Measurements from ENCODE around the gene PLD4.

Gene PLD4

DNA sequence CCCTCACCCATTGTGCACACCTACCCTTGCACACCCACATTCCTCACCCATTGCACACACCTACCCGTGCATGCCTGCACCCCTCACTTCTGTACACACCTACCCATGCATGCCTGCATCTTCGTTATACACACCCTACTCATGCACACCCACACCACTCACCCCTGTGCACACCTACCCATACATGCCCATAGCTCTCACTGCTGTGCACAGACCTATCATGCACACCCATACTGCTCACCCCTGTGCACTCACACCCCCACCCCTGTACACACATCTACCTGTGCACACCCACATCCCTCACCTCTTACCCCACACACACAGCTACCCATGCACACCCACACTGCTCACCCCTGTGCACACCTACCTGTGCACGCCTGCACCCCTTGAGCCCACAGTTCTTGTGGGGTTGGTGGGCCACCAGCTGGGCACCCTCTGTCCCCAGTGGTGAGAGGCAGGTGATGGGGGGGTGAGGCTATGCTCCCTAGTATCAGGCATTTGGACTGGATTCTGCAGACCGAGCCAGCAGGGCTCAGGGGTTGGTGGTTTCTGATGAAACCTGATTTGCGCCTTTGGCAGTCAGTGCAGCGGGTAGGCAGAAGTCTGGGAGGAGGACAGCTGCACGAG is 44.0 kb upstream of the PLD4 start:
- Histone ChIP-seq H3K4me3 (ENCODE audit: low read depth in 1 of 2, low read length in 2 of 2) (no peak overlapping the region), H3K4me1 (ENCODE audit: insufficient read depth, low read length) (no peaks in the 10 kb centered on the region), H3K36me3 (ENCODE audit: insufficient read depth, low read length) (no peaks in the 10 kb centered on the region), H3K79me2 (ENCODE audit: insufficient read depth, low read length) (no peaks in the 10 kb centered on the region), H3K9ac (ENCODE audit: low read depth, low read length) (no peak overlapping the region), H4K20me1 (ENCODE audit: insufficient read depth, low read length) (peaks cover 4% of the 10 kb centered on the region), H3K9me3 (ENCODE audit: insufficient read depth, low read length, severe bottlenecking) (no peaks in the 10 kb centered on the region), H2AFZ (ENCODE audit: low read depth, low read length) (no peak overlapping the region), H3K27ac (ENCODE audit: low read length) (no peak overlapping the region), H3K27me3 (ENCODE audit: insufficient read depth, low read length, poor library complexity) (no peaks in the 10 kb centered on the region), H3K4me2 (ENCODE audit: insufficient read depth, low read length) (no peak overlapping the region)
- no peak for DNase-seq
- no peak for ATAC-seq (ENCODE audit: insufficient read depth, low read depth)
- TF ChIP-seq EZH2 (IDR thresholded peaks at IDR 0.05; ENCODE audit: borderline replicate concordance, low read depth, low read length, severe bottlenecking), result no peak
- TF ChIP-seq, protein P1, sequence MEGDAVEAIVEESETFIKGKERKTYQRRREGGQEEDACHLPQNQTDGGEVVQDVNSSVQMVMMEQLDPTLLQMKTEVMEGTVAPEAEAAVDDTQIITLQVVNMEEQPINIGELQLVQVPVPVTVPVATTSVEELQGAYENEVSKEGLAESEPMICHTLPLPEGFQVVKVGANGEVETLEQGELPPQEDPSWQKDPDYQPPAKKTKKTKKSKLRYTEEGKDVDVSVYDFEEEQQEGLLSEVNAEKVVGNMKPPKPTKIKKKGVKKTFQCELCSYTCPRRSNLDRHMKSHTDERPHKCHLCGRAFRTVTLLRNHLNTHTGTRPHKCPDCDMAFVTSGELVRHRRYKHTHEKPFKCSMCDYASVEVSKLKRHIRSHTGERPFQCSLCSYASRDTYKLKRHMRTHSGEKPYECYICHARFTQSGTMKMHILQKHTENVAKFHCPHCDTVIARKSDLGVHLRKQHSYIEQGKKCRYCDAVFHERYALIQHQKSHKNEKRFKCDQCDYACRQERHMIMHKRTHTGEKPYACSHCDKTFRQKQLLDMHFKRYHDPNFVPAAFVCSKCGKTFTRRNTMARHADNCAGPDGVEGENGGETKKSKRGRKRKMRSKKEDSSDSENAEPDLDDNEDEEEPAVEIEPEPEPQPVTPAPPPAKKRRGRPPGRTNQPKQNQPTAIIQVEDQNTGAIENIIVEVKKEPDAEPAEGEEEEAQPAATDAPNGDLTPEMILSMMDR (IDR thresholded peaks at IDR 0.05; ENCODE audit: borderline replicate concordance, extremely low read depth, low read length, poor library complexity, severe bottlenecking), result no peak

DNA sequence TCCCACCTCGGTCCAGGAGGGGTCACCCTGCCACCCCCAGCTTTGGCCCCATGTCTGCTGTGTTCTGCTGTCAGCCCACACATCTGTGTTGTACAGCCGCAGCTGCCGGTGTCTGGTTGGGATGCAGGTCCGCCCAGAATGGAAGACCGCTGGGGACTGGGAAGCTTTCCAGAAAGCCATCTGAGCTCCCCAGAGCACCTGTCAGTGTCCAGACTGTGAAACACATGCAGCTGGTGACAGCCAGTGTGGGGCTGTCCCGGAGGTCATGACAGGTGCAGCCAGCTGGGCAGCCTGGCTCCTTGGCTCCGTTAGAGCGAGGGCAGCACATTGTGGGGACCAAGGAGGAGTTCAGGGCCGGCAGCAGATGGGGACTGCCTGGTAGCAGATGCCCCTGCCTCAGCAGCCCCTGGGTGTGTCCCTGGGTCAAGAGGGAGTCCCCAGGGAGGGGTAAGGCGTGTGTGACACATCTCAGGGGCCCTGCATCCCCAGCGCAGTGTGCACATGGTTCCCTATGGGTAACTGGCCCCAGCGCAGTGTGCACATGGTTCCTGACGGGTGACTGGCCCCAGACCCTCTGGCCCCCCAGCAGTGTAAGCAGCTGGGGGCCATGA is 43.2 kb upstream of the PLD4 start:
- Histone ChIP-seq H3K9ac (ENCODE audit: low read depth, low read length) (no peak overlapping the region), H4K20me1 (ENCODE audit: insufficient read depth, low read length) (peaks cover 4% of the 10 kb centered on the region), H3K27me3 (ENCODE audit: insufficient read depth, low read length, poor library complexity) (no peaks in the 10 kb centered on the region), H2AFZ (ENCODE audit: low read depth, low read length) (no peak overlapping the region), H3K79me2 (ENCODE audit: insufficient read depth, low read length) (no peaks in the 10 kb centered on the region), H3K36me3 (ENCODE audit: insufficient read depth, low read length) (no peaks in the 10 kb centered on the region), H3K4me2 (ENCODE audit: insufficient read depth, low read length) (no peak overlapping the region), H3K27ac (ENCODE audit: low read length) (no peak overlapping the region), H3K4me1 (ENCODE audit: insufficient read depth, low read length) (no peaks in the 10 kb centered on the region), H3K4me3 (ENCODE audit: low read depth in 1 of 2, low read length in 2 of 2) (no peak overlapping the region), H3K9me3 (ENCODE audit: insufficient read depth, low read length, severe bottlenecking) (no peaks in the 10 kb centered on the region)
- DNase-seq, result no peak
- TF ChIP-seq, protein P1 (IDR thresholded peaks at IDR 0.05; ENCODE audit: borderline replicate concordance, extremely low read depth, low read length, poor library complexity, severe bottlenecking), result no peak
- no peak for TF ChIP-seq EZH2 (IDR thresholded peaks at IDR 0.05; ENCODE audit: borderline replicate concordance, low read depth, low read length, severe bottlenecking)
- no peak for ATAC-seq (ENCODE audit: insufficient read depth, low read depth)

DNA sequence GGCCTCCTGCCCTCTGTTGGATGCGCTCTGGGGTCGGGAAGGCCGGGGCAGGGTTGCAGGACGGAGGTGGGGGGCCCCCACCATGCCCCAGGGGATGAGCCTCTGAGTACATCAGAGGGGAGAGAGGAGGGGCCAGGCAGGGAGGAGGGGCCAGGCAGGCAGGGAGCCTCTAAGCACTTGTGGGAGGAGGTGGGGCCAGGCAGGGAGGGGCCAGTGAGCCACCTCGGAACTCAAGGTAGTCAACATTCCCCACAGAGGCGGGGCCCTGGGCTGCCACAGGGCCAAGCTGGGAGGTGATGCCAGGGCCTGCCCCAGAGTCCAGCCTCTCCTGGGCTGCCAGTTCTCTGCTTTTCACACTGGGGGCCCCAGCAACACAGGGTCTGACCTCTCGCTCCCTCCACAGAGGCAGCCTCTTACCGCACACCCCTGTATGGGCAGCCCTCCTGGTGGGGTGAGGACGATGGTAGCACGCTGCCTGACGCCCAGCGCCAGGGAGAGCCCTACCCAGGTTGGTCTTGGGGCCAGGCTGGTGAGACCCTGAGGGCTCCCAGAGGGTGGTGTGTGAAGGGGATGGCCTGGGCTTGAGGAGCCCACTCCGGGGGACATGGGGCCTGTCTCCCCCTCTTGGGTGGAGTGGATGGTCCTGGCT is 42.2 kb upstream of the PLD4 start:
- DNase-seq (peak; percentile 41), ATAC-seq (ENCODE audit: insufficient read depth, low read depth) (peak; percentile 75)
- no peak for TF ChIP-seq EZH2 (IDR thresholded peaks at IDR 0.05; ENCODE audit: borderline replicate concordance, low read depth, low read length, severe bottlenecking)
- TF ChIP-seq, protein P1 (IDR thresholded peaks at IDR 0.05; ENCODE audit: borderline replicate concordance, extremely low read depth, low read length, poor library complexity, severe bottlenecking), result no peak
- Histone ChIP-seq H3K4me1 (ENCODE audit: insufficient read depth, low read length) (no peaks in the 10 kb centered on the region), H3K4me2 (ENCODE audit: insufficient read depth, low read length) (no peak overlapping the region), H3K27me3 (ENCODE audit: insufficient read depth, low read length, poor library complexity) (no peaks in the 10 kb centered on the region), H3K9ac (ENCODE audit: low read depth, low read length) (no peak overlapping the region), H4K20me1 (ENCODE audit: insufficient read depth, low read length) (peaks cover 4% of the 10 kb centered on the region), H3K79me2 (ENCODE audit: insufficient read depth, low read length) (no peaks in the 10 kb centered on the region), H2AFZ (ENCODE audit: low read depth, low read length) (no peak overlapping the region), H3K4me3 (ENCODE audit: low read depth in 1 of 2, low read length in 2 of 2) (no peak overlapping the region), H3K9me3 (ENCODE audit: insufficient read depth, low read length, severe bottlenecking) (no peaks in the 10 kb centered on the region), H3K27ac (ENCODE audit: low read length) (no peak overlapping the region), H3K36me3 (ENCODE audit: insufficient read depth, low read length) (no peaks in the 10 kb centered on the region)
